Tibial nerve (tissue), 4 donors: ENCODE results near the gene ALX4.

ENCODE experiments used
- EP300 ChIP-seq, 2 donors: sonication (generic); formaldehyde crosslinking; IDR thresholded peaks; one replicate each; pipeline ENCODE4 v1.6.1; 2017; ENCODE audit warnings: antibody characterized with exemption in 2 of 2, mild to moderate bottlenecking in 1 of 2
- TF ChIP-seq, protein P1 (sequence below), 5 experiments: fragments of 200-600 bp in 3 of 5; fragments of 450-650 bp in 2 of 5; sonication (generic) in 3 of 5; IDR thresholded peaks; one replicate each; pipeline ENCODE4 v1.5.1; 2016 to 2019; ENCODE audit warnings: antibody characterized with exemption in 5 of 5, mild to moderate bottlenecking in 3 of 5, moderate library complexity in 2 of 5

DNA sequence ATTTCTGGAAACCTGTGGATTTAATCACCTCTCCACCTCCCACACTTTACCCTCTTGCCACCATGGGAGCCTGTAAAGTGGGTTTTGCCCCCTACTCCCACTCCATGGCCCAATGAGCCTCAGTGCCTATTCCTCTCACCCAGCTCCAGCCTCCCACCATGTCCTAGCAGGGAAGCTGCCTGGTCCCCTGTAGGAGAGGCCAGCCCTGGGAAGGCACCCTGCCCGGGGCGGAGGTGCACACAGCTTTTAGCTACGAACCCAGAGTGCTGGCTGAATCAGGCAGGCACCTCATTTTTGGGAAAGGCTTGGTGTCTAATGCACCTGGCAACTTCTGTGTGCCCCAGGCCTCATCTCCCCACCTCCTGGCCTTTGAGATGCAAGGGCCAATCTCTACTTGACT lies 35.8 kb upstream of the ALX4 start:
- TF ChIP-seq, protein P1, sequence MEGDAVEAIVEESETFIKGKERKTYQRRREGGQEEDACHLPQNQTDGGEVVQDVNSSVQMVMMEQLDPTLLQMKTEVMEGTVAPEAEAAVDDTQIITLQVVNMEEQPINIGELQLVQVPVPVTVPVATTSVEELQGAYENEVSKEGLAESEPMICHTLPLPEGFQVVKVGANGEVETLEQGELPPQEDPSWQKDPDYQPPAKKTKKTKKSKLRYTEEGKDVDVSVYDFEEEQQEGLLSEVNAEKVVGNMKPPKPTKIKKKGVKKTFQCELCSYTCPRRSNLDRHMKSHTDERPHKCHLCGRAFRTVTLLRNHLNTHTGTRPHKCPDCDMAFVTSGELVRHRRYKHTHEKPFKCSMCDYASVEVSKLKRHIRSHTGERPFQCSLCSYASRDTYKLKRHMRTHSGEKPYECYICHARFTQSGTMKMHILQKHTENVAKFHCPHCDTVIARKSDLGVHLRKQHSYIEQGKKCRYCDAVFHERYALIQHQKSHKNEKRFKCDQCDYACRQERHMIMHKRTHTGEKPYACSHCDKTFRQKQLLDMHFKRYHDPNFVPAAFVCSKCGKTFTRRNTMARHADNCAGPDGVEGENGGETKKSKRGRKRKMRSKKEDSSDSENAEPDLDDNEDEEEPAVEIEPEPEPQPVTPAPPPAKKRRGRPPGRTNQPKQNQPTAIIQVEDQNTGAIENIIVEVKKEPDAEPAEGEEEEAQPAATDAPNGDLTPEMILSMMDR (IDR thresholded peaks at IDR 0.05) = no peak
- no peak for TF ChIP-seq EP300 (IDR thresholded peaks at IDR 0.05)
